Activated naive CD4-positive, alpha-beta T cell treated with Interleukin-2 at 50 U/mL for 16 hours (primary cell): ENCODE data around the gene PYGB.

Source experiments
- DNase-seq: peaks from one replicate; pipeline ENCODE4 v3.0.0-alpha.2; 2020

PYGB gene

DNA sequence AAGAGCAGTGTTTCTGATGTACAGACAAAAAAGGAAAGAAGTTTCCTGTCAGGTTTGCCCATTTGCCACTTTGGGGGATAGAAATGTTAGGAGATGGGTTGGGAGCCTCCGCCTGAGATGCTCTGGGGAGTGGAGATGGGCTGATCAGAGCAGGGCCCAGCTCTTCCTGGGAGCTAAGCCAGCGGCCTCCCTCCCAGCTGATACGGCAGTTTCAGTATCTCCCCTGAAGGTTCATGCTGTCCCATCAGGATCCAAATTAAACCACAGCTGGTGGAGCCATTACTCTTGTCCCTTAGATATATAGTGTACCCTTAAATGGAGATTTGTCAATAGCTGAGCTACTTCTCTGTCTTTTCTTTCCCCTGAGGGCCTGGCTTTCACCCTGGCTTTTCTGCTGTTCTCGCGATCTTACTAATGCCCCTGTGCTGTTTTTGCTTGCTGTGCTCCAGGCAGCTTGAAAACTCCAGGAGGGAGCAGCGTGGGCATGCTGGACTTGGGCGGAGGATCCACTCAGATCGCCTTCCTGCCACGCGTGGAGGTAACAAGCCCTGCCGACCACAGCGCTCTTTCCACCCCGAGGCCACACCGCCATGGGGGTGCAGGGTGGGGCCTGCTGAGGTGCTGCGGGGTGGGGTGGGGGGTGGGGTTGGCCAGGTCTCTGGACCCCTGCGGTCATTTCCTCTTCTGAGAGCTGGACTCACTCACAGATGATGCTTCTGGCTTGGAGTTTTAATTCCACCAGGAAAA lies 31.5 kb upstream of the PYGB start:
- DNase-seq = no peak

DNA sequence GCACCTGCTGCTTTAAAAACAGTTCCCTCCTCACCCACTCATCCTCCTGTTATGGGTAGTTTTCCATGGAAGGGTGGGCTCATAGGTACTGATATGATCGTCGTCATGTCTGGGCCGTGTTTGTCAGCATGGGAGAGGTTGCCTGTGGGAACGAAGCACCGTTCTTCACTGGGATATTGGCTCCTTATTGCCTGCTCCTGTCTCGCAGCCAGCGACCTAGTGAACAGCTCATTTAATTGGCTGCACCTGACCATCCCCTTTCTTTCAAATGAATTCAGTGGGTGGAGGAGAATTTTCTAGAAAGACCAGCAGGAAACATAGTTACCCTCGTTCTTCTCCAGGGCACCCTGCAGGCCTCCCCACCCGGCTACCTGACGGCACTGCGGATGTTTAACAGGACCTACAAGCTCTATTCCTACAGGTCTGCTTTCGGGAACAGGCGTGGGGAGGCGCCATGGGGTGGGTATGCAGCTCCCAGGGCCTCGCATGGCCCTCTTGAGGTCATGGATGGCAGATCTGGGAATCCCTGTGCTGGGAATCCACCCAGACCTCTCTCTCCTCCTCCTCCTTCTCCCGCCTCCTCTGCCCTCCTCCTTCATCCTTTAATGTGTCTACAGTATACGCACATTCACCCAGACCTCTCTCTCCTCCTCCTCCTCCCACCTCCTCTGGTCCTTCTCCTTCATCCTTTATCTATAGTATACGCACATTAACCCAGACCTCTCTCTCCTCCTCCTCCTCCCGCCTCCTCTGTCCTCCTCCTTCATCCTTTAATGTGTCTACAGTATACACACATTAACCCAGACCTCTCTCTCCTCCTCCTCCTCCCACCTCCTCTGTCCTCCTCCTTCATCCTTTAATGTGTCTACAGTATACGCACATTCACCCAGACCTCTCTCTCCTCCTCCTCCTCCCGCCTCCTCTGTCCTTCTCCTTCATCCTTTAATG lies 30.4 kb upstream of the PYGB start:
- no peak for DNase-seq

DNA sequence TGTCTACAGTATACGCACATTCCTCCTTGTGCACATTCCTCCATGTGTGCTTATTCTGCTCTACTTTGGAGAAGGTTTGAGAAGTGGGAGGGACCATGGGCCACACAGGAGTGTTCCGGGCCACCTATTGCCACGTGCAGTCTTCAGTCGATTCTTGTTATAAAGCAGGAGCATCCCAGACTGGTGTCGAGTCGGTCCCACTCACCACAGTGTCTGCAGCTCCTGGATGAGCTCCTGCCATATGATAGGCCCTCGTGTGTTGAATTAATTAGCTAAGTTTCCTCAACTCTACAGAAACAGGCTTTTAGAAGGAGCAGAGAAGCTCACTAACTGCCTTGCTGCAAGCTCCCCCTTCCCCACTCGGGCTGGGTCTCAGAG lies 29.8 kb upstream of the PYGB start:
- no peak for DNase-seq

DNA sequence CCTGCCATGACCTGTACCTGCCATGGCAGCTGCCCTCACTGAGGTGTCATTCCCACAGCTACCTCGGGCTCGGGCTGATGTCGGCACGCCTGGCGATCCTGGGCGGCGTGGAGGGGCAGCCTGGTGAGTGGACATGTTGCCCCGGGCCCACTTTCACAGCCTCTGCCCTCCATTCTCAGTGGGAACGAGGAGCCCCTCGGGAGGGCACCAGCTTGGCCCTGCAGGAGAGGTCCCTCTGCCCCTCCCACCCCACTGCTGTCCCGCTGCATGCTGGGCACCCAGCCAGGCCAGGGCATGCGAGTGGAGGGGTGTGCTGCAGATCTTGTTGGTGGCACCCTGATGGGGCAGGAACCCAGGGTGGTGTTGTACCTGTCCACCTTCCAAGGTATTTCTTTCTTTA lies 29.4 kb upstream of the PYGB start:
- no peak for DNase-seq

DNA sequence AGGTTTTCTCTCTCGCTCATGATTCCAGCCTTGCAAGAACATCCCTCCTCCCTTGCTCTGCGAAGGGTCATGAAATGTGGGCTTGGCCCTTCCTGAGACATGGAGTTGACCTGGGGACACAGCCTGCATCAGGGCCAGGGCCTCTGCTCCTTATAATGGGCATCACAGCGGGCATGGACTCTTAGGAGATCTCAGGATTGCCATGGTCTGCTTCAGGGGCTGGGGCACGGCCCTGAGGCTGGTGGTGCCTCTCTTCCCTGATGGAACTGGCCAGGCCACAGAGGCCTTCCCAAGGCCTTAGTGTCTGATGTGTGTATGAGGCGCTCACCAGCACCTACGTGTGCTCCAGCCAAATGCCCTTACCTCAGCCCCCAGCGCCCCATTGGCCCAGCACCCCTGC lies 28.5 kb upstream of the PYGB start:
- DNase-seq = no peak

DNA sequence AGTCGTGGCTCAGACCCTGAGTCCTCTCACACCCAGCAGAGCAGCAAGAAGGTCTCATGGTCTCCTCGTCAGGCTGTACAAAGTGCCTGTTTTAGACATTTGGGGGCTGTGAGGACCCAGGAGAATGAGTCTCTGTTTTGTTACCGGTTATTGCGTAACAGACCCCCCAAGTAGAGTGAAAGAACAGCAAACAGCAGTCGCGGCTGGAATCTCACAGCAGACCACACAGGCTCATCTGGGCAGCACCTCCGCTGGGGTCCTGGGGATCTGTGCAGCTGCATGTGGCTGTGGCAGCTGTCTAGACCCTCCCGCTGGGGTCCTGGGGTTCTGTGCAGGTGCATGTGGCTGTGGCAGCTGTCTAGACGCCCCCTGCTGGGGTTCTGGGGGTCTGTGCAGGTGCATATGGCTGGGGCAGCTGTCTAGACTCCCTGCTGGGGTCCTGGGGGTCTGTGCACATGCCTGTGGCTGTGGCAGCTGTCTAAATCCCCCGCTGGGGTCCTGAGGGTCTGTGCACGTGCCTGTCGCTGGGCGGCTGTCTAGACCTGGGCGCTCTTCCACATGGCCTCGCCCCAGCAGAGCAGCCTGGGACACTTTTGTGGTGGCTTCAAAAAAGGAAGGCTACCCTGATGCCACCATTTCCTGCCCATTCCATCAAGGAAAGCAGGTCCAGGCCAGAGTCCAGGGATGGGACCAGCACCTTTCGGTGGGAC lies 27.7 kb upstream of the PYGB start:
- DNase-seq = peak; percentile 15

DNA sequence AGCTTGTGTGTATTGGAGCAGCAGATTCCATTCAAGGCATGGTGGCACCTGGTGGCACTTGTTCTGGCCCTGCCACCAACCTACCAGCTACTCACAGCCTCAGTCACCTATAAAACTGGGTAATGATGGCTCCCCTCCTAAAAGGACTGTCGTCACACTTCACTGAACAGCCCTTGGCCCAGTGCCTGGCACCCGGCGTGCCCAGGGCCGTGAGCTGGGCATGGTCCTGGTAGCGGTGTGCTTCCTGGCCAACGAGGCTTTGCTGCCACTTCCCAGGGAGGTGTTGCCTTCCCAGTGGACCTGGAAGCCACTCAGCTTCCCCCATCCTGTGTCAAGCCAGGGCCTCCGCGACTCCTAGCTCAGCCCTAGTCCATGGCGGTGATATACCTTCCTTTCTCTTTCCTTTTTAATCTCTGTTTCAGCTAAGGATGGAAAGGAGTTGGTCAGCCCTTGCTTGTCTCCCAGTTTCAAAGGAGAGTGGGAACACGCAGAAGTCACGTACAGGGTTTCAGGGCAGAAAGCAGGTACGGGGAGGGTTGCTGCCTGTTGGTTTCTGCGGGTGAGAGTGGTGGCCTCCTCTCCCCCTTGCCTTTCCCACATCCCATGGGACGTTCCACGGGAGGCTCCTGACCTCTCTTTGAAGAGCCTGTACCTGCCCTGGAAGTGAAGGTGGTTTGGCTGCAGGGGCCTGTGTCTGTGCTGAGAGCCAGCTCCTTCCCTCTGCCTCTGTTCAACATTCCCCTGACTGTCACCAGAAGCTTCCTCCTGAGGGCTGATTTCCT lies 26.9 kb upstream of the PYGB start:
- DNase-seq = no peak

DNA sequence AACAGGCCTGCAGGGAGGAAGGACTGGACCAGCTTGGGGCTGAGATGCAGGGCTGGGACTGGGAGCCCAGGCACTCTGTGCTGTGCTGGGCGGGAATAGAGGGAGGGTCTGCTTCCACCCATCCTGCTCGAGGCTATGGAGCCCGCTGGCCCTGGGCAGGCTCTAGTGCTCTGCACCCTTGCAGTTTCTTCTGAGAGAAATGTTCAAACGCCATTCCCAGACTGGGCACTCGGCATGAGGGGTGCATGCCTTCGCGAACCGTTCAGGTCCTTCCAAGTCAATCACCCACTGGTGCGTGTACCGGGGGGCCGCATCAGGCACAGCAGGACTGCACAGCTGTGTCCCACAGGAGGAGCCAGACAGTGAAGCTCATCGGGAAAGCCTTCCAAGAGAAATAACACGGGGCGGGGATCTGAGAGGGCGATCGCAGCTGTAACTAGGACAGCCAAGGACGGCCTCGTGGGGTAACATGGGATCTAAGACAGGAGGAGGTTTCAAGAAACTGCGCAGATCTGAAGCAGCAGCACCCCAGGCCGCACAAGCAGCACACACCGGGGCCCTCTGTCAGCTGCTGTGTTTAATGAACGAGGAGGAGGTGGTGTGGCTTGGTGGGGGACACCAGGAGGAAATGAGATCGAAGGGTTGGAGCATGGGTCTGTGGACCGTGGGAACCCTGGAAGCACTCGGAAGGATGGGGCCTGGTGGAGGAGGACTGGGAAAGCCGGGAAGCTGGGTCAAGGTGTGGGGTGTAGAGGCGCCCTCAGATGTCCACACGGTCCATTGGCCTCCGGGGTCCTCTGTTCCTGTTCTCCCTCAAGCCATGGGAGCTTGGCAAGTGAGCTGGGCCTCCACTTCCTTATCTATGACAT lies 26.1 kb upstream of the PYGB start:
- DNase-seq = no peak

DNA sequence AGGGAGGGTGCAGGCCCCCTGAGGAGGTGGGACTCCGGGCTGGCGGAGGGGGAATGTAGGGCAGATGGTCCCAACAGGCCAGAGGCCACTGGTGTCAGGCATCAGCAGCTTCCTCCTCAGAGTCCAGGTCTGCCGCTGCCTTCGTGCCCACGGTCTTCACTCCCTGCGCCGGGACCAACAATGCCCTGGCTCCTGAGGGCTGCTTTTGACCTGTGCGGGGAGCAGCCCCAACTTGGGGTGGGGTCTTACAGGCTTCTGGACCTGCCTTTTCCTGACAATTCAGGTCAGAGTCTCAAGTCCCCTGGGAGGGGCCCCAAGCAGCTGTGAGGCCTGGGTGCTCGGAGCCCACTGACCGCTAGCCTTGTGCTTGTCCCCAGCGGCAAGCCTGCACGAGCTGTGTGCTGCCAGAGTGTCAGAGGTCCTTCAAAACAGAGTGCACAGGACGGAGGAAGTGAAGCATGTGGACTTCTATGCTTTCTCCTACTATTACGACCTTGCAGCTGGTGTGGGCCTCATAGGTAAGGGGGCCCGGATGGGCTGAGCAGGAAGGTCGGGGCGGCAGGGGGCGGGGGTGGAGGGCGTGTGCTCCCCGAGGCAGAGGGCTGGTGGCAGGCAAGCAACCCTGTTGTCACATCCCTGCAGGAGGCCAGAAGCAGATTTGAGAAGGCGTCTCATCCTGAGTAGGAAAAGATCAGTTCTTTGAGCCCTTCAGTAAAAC lies 25.3 kb upstream of the PYGB start:
- no peak for DNase-seq

DNA sequence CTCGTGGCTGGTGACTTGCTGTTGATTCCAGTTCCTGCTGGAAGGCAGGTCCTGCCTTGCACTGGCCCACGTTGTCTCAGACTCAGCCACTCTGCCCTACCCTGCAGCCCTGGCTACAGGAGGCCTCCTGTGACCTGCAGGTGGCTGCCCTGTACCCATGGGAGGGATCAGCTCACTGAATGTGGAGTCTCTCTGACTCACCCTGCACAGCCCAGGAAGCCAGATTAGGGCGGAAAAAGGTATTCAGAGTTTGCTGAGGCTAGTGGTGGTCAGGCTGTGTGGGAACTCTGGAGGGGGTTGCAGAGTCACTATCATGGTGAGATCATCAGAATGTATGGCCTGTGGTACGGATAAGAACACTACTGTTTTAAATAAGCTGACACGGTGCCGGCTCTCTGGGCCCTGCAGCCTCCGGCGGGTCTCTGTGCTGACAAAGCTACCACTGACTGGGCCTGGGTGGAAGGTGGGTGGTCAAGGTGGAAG lies 24.7 kb upstream of the PYGB start:
- peak; percentile 56 for DNase-seq

DNA sequence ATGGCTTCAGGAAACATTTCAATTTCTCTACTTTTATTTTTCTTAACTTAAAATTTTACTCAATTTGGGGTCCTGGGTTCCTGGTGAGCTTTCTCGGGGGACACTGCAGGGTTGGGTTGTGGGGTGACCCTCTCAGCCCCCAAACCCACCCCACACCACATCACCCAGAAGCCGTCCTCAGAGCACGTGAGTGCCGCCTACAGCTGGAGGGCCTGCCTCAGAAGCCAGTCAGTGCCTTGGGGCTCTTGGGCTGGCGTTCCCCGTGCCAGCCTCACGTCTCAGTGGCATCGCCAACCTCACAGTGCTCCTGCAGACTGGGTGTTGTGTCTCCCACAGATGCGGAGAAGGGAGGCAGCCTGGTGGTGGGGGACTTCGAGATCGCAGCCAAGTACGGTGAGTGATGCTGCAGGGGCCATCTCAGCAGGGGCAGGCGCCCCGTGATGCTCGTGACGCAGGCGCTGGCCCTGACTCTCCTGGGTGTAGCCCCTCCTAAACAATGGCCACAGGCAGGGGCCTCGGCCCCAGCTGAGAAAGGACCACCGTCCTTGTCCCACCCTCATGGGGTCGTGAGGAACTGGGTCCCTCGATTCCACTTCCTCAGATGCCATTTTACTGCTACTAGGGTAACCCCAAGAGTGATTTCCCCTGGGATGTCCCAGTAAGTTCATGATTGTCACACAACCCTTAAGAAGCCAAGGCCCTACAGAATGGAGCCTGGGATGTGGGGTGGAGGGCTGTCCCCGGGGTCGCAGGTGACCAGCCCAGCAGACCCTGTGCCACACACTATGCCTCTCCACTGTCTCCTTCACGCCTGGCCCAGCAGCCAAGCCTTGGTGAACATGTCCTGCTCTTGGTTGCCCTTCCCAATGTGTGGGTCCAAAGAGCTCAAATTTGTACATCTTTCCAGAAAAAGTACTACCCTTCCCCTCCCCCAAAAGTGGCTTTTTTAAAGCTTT lies 23.8 kb upstream of the PYGB start:
- no peak for DNase-seq

DNA sequence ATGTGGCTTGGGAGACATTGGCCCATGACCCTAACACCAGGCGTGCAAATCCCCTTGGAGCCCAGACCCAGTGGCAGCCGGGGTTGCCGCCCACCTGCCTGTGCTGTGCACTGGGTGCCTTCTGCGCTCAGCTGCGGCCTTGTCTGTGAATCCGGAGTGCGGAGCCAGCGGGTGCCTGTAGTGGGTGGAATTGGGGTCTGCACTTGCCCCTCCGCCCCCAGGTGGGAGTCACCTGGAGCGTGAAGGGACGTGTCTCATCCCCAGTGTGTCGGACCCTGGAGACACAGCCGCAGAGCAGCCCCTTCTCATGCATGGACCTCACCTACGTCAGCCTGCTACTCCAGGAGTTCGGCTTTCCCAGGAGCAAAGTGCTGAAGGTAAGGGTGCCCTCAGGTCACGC lies 22.9 kb upstream of the PYGB start:
- DNase-seq = no peak

DNA sequence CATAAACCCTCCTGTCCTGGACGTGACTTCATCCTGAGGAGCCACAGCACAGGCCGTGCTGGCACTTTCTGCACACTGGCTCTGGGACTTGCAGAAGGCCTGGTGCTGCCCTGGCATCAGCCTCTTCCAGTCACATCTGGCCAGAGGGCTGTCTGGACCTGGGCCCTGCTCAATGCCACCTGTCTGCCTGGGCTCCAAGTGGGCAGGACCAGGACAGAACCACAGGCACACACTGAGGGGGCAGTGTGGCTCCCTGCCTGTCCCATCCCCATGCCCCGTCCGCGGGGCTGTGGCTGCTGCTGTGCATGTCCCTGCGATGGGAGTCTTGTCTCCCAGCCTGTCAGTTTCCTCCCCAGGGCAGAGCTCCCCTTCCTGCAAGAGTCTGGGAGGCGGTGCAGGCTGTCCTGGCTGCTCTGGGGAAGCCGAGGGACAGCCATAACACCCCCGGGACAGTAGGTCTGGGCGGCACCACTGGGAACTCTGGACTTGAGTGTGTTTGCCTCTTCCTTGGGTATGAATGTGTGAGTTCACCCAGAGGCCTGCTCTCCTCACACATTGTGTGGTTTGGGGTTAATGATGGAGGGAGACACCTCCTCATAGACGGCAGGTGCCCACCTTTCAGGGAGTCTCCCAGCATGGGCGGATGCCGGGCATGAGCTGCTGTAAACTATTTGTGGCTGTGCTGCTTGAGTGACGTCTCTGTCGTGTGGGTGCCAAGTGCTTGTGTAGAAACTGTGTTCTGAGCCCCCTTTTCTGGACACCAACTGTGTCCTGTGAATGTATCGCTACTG lies 22.0 kb upstream of the PYGB start:
- no peak for DNase-seq

DNA sequence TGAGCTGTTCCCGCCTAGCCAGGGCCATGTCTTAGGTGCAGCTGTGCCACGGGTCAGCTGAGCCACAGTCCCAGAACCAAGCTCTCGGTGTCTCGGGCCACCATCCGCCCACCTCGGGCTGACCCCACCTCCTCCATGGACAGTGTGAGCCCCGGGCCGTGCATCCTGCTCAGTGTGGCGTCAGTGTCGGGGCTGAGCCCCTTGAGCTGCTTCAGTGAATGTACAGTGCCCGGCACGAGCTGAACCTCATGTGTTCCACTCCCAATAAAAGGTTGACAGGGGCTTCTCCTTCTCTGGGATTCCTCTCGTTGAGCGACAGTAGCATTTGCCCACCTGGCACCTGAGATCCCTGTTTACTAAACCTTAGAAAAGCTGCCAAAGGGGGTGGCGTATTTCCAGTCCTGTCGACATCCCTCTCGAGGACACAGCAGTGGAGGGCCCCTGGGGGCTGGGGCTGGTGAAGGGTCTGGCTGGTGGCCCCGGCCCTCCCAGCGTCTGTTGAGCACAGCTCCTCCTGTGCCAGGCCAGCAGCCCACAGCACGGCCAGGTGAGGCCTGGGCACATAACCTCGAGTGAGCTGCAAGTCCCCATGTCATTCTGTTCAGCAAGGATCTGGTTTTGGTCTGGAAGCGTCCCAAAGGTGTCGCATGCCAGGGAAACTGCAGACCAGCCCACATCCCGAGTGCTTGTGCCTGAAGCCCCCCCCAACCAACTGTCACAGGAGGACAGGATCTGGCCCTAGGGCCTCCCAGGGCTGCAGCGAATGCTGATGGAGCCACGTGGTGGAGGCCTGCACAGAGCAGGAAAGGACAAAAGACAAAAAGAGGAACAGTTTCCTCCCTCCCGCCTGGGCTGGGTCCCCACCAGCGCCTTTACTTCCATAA lies 21.2 kb upstream of the PYGB start:
- no peak for DNase-seq

DNA sequence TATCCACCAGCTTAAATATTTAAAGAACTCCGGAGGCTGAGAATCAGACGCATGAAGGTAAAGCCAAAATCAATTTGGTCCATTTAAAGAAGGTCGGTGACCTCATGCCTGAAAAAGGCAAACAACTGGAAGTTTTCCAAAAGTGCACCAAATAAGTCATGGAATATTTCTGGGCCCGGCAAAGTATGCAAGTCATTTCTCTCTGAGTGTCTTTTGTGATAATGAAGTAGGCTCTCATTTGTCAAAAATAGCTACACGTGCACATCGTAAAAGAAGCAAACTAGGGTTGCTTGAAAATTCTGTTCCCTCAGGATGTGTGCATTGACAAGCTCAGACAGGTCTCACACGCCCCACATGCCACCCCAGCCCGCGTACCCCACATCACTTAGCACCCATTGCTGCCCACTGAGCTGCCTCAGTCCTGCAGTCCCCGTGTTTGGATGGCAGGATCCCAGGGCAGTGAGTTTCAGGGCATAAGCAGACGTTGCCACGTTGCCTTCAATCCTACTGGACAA lies 20.5 kb upstream of the PYGB start:
- no peak for DNase-seq

DNA sequence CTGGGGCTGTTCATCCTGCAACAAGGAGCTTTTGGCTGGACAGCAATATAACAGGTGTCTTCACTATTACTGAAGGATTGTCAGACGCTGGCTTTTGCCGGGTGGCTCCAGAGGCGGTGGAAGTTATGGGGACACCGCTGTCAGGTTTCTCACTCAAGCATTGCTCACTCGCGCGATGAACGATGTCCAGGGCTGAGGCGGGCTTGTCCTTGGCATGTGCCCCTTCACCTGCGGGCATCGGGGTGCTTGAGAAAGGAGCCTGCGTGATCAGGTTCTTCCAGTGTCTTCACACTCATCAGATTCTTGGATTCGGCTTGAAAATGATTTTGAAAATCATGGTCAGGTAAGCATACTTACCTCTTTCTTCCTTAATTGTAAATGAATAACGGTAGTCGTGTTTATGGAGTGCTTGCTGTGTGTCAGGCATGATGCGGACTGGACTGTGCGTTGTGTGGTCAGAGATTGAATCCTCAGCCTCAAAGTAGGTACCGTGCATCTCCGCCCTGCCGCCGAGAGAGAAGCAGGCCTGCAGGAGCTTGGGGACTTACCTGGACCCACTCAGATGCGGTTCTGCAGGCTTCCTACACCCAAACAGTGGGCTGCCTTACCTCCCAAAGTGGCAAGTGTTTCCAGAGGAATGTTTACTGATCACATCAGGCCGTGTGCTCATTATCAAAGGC lies 18.3 kb upstream of the PYGB start:
- DNase-seq = no peak
